Kidney glomerular epithelial cell (primary cell): ENCODE measurements around the gene EDARADD.
"Not testable (repeated sequence)": the region's sequence is repeated elsewhere in the genome, so short reads cannot be mapped to it uniquely, and the experiment has no call there.

ENCODE experiments used
- DNase-seq: peaks from one replicate; lab custom pipeline; 2025; lab: John Stamatoyannopoulos, UW

The EDARADD gene

DNA sequence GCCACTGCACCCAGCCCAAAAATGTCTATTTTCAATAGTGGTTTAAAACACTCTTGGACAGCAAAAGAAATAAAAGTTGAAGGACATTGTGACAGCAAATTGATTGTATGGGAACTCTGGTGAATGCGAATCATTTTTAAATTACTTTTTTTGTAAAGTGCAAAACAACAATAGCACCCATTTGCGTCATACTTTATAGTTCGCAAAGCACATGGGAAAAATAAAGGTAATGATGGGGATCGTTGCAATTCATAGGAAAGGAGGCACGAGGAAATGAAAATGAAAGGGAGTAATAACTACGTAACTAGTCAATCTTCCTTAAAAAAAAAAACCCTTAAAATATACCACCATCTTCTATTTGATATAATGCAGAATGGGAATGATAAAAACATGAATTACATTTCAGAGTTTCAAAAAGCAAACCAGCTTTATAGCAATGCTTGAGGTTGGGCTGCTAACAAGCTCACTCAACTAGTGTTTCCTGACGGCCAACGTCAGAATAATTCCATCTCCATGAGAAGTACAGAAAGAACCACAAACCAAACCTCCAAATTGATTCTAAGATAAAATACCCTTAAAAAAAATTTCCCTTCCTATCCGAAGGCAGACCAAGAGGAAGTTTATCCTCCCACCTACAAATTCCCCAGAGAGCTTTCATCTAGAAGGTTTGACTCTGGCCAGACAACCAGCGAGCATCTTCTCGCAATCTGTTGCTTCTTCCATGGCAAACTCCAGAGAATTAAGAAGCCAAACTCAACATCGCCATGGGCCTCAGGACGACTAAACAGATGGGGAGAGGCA is at the start of gene EDARADD:
Gene EDARADD (plus strand): TSS at position 606 of the 801 bp plus-strand sequence. CDS start 159 bp downstream, at position 765.
- no peak for DNase-seq

DNA sequence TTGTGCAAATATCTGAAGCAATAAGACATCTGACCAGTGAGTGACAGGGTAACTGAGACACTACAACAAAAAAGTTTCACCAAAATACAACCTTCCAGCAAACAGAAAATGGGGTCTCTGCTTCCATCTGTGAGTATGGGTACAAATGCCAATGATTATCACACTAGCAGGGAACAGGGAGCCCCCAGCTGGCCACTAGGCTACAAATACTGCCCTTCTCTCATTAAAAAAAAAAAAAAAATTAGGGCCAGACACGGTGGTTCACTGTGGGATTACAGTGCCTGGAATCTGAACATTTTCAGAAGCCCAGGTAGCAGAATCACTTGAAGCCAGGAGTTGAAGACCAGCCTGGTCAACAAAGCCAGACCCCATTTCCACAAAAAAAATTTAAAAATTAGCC is 48.4 kb upstream of the EDARADD start:
- no peak for DNase-seq

DNA sequence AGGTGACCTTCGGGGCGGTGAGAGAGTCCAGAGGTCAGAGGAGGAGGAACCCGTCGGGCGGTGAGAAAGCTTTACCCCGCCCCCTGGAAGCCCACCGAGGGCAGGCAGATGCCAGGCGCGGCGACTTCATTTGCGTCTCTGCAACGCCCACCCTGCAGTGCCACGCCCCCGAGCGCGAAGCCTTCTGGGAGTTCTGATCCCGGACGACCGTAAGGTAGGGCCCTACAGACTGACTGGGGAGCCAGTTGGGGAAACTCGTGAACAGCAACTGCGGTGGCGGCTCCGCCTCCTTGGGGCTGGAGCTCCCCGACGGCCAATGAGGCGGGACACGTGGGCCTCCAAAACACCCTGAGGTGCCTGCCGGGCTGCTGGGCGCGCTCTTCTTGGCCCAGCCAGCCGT is 46.0 kb upstream of the EDARADD start:
- no peak for DNase-seq

DNA sequence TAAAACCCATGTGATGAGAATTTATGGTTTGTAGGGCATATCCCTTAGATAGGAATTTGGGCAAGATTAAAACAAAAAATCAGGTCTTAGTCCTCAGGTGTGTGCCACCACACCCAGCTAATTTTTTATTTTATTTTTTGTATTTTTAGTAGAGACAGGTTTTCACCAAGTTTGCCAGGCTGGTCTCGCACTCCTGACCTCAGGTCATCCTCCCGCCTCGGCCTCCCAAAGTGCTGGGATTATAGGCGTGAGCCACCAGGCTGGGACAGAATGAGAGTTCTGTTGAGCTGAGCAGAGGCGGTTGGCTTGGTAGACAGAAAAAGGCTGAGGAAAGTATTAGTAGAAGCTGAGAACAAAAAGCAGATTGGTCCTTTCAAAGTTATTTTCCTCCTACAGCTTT is 43.8 kb upstream of the EDARADD start:
- no peak for DNase-seq

DNA sequence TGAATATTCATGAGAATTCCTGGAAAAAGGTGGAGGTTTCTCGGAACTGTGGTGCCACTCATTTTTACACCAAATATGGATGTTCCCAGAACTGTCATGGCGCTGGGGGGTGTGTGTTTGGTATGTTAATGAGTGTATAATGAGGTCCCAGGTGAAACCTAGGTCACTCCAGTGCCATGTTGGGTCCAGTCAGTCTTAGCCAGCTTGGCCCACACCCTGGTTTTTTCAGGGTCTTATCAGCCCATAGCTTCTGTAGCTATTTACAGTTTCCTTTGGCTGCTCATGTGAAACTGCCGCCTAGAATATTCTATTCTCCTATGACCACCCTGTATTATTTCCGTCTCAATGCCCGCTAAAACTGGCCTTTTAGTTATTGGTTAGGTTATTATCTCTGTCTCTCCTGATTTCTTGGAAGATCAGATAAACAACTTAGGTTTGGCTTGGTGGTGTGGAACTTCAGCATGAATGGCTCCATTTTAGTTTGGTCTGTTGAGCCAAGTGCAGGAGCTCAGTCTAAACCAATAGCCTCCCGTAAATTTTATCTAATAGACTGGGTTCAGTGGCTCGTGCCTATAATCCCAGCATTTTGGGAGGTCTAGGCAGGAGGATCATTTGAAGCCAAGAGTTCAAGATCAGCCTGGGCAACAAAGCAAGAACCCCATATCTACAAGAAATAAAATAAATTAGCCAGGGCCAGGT is 42.1 kb upstream of the EDARADD start:
- DNase-seq, result no peak

DNA sequence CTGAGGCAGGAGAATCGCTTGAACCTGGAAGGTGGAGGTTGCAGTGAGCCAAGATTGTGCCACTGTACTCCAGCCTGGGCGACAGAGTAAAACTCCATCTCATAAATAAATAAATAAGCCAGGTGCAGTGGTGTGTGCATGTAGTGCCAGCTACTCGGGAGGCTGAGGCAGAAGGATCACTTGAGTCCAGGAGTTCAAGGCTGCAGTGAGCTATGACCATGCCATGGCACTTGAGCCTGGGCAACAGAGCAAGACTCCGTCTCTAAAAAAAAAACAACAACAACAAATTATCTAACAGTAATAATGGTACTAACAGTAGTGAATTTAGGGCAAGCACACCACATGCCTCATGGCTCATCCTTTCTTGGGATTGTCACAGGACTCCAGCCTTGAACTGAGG is 41.3 kb upstream of the EDARADD start:
- DNase-seq, result not testable (repeated sequence)

DNA sequence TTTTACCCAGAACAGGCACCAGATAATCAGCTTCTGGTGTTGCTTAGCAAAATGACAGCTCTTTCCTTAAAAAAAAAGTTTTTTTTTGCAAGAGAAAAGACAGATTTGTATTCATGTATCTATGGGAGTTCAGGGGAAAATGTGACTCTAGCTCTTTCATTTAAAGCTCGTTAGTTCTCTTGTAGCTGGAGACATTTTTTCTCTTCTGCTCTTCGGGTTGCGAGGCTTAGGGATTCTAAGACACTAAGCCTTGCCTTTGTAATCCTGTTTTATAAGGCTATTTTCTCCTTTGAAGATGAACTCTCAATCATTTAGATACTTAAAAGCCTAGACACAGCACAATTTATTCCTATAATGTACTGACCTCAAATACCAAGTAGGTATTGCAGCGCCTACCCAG is 40.3 kb upstream of the EDARADD start:
- no peak for DNase-seq

DNA sequence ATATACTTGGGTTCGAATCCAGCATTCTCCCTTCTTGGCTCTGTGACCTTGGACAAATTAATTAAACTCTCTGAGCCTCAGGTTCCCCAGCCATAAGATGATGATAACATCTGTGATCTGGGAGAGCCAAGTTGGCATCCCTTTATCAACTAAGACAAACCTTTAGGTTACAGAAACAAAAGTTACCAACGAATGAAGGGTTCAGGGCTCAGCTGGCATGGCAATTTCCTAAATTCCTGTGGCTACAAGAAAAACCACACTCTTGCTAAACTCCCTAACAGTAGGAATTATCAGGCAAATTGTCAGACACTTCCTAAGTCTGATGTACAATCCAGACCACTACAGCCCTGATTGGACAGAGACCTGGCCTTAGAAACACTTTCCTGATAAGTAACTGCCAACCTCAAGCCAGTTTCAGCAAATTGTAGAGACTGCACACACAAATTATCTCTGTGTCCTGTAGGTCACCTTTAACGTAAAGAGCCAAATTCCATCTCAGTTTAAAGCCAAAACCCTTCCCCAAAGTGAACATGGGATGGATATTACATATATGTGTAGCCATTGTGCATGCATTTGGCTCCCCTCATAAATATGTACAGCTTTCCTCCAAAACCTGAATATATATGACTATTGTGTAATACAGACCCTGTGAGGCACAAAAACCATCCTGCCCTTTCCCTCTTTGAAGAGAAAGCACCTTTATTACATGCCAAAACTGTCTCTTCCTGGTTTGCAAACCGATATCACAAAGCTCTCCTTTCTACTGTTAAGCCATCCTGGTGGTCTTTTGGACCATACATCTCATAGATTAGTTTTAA is 39.5 kb upstream of the EDARADD start:
- DNase-seq, result peak; percentile 23

DNA sequence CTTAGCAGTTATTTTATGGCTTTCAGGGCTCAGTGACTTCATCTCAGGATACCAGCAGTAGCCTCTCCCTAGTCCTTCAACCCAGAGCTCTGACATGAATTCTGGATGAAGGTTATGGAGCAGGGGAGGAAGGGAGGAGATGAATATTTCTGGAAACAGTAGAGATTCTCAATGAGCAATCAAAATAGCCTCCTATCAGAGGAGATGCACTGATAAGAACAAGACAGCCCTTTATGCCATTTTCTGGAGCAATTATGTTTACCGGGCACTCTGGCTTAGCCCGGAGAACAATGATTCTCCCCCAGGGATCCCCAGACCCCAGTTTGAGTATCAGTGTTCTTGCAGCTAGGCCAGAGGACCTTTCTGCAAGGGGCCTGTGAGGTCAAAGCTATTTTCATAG is 37.9 kb upstream of the EDARADD start:
- DNase-seq, result no peak

DNA sequence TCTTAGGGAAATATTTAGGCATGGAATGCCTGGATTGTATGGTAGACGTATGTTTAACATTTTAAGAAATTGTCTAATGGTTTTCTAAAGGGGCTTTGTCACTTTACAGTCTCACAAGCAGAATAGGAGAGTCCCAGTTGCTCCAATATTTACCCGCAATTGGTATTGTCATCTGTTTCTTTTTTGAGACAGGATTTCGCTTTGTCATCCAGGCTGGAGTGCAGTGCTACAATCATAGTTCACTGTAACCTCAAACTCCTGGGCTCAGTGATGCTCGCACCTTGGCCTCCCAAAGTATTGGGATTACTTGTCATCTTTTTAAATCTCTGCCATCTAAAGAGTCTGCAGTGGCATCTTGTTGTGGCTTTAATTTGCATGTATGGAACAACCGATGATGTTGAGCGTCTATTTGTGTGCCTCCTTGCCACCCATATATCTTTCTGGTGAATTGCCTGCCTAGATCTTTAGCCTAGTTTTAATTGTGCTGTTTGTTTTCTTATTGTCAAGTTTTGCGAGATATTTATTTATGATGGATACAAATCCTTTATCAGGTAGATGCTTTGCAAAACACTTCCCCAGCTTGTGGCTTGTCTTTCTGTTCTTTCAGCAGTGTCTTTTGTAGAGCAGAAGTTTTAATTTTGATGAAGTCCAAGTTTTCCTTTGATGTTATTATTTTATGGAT is 32.0 kb upstream of the EDARADD start:
- no peak for DNase-seq

DNA sequence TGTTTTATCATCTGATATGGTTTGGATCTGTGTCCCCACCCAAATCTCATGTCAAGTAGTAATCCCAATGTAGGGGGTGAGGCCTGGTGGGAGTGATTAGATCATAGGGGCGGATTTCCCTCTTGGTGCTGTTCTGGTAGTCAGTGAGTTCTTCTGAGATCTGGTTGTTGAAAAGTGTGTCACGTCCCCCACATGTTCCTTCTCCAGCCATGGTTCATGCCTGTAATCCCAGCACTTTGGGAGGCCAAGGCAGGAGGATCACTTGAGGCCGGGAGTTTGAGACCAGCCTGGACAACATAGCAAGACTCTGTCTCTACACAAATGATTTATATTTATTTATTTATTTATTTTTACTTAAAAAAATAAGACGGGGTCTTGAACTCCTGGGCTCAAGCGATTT is 30.8 kb upstream of the EDARADD start:
- DNase-seq, result no peak

DNA sequence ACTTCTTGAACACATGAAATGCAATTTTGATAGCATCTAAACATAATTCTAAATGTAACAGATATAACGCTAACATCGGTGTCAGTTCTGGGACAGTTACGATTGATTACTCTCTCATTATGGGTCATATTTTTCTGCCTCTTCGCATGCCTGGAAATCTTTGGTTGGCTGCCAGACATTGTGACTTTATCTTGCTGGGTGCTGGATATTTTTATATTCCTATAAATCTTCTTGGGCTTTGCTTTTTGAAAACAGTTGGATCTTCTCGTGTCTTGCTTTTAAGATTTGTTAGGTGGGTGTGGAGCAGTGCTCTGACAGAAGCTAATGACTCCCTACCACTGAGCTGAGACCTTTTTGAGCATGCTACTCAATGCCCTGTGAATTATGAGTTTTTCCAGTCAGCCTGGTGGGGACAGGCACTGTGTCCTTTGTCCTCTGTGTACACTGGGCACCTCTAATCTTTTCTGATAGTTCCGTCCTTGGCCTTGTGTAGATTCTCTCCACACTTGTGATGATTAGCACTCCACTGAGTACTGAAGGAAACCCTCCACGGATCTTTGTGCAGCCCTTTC is 28.0 kb upstream of the EDARADD start:
- DNase-seq, result no peak

DNA sequence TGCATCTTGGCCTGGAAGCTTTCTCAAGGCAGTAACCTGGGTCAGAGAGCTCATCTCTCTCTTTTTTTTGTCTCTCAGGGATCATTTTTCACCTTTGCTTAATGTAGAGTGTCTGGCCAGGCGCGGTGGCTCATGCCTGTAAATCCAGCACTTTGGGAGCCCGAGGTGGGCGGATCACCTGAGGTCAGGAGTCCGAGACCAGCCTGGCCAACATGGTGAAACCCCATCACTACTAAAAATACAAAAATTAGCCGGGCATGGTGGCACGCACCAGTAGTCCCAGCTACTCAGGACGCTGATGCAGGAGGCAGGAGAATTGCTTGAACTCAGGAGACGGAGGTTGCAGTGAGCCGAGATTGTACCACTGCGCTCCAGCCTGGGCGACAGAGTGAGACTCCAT is 27.4 kb upstream of the EDARADD start:
- not testable (repeated sequence) for DNase-seq

DNA sequence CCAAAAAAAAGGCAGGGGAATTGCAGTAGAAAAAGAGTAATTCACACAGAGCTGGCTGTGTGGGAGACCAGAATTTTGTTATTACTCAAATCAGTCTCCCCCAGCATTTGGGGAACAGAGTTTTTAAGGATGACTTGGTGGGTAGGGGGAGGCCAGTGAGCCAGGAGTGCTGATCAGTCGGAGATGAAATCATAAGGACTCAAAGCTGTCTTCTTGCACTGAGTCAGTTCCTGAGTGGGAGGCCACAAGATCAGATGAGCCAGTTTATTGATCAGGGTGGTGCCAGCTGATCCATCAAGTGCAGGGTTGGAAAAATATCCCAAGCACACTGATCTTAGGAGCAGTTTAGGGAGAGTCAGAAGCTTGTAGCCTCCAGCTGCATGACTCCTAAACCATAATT is 23.7 kb upstream of the EDARADD start:
- DNase-seq, result no peak

DNA sequence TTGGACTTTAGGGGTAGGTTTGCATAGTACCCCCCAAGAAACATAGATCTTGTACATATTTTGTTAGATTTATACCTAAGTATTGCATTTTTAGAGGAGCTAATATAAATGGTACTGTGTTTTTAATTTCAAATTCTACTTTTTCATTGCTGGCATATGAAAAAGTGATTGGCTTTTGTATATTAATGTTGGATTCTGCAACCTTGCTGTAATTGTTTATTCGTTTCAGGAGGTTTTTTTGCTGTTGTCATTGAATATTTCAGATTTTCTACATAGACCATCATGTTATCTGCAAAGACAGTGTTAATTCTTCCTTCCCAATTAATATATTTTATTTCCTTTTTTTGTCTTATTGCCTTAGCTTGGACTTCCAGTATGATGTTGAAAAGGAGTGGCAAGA is 23.0 kb upstream of the EDARADD start:
- DNase-seq, result no peak

DNA sequence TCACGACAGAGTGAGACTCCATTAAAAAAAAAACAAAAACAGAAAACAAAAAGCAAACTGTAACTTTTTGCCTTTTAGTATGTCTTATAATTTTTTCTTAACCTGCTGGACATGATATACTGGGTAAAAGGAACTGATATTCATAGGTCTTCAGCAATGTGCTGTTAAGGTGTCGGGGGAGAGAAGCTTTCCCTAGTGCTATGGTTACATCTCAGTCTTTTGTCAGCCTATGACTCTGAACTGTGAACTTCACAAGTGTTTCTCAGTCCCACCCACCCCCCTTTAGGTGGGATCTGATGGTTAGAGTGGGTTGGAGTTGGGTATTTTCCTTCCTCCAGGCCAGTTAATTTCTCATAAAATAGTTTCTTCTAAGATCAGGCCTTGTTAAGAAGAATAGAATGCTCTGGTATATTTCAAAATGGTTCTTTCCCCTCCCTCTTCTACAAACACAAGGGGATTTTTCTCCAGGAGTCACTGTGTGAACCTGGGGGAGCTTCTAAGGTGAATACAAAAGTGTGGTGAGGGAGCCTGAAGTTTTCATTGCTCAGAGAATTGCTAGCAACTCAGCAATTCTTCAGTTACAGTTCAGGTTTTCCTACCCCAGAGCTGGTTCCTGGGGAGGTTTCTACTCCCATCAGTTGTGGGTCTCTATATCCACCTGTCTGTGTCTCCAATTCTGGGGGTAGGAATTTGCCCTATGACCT is 16.1 kb upstream of the EDARADD start:
- no peak for DNase-seq

DNA sequence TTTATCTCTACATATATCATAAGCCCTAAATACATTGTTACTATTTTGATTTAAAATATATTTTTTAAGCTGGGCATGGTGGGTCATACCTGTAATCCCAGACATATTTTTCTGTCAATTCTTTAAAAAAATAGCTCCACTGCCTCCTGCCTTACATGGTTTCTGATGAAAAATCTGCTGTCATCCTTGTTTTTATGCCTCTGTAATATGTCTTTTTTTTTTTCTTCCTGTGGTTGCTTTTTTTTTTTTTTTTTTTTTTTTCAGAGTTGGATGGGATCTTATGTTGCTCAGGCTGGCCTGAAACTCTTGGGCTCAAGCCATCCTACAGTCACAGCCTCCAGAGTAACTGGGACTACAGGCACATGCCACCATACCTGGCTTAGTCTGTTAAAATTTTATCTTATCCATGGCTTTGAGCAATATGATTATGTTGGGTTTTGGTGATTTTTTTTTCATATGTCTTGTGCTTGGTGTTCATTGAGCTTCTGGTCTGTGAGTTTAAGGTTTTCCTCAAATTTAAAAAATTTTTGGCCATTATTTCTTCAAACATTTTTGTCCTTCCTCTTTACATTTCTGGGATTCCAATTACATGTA is 12.4 kb upstream of the EDARADD start:
- no peak for DNase-seq

DNA sequence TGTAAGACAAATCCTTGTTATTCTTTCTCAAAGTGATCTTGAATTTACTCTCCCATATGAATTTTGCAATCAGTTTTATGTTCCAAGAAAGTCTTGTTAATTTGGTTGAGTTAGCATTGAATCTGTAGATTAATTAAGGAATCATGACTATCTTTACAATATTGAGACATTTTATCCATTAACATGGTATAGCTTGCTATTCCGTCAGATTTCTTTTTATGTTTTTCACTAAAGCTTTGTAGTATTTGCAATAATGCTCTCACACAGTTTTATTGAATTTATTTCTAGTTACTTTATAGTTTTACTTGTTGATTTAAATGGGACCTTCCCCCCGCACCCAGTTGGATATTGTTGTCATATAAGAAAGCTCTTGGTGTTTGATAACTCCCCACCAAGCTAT is 5.8 kb upstream of the EDARADD start:
- DNase-seq, result no peak

DNA sequence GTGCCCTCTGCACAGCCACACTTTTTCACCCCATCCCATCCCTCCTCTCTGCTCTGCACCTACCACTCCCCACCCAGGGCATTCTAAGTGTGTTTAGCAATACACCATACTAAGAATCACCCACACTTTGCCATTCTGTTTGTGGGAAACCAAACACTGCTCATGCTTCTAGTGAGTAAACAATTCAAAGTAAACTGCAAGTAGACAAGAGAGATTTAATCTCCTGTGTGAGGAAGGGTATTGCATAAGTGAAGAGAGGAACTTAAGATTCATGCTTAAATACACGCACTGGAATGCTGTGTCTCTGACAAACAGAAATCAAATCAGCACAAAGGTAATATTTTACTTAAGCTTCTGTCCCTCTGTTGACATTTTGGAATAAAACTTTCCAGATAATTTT is 4.8 kb upstream of the EDARADD start:
- DNase-seq, result no peak

DNA sequence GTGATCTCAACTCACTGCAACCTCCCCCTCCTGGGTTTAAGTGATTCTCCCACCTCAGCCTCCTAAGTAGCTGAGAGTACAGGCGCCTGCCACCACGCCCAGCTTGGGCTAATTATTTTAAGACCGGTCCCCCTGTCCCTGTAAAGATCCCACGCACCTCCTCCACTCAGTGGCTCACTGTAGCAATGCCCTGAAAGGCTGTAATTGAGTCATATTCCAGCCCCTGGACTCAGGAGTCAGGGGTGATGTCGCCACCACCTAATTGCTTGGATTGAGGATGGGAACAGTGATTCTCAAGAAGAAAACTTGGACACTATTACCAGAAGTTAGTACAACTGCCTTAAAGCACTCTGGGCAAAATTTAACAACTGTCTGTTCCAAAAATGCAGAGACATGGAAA is 3.1 kb upstream of the EDARADD start:
- no peak for DNase-seq

DNA sequence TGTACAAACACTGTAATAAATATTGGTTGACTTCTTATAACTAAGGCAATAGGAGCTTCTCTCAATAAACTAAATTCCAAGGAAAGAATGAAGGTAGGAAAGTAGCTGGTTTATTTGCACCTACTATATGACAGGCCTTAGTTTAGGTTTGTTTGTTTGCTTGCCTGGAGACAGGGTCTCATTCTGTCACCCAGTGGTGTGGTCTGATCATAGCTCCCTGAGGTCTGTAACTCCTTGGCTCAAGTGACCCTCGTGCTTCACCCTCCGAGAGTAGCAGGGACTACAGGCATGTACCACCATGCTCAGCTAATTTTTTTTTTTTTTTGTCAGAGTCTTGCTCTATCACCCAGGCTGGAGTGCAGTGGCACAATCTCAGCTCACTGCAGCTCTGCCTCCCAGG is 1.9 kb upstream of the EDARADD start:
- no peak for DNase-seq
